Osteoblast (primary cell): ENCODE results near the gene SRP9. TPM values are rescaled to one million over a fixed set of nuclear protein-coding genes. Genes with fewer than 3 reads are reported as not detected.

Experiments
- DNase-seq: peaks from one replicate; pipeline ENCODE4 v3.0.0; 2011; ENCODE audit warnings: low spot score, mixed read lengths; ENCODE audit not compliant: insufficient read length; ENCODE audit errors: missing footprints
- H2AFZ ChIP-seq: 2 replicates; pipeline ENCODE4 v1.6.0; 2011; ENCODE audit warnings: mild to moderate bottlenecking, low read length
- H3K27ac ChIP-seq: 2 replicates; pipeline ENCODE4 v1.5.1; 2011; ENCODE audit warnings: mild to moderate bottlenecking, low read depth, low read length, moderate library complexity
- H3K27me3 ChIP-seq: 2 replicates; pipeline ENCODE4 v1.6.0; 2012; ENCODE audit warnings: mild to moderate bottlenecking, control low read depth, inconsistent platforms, low read length, moderate library complexity; ENCODE audit not compliant: insufficient read depth
- H3K36me3 ChIP-seq: 2 replicates; pipeline ENCODE4 v1.5.1; 2011; ENCODE audit warnings: mild to moderate bottlenecking, low read length, control low read depth, moderate library complexity; ENCODE audit not compliant: insufficient read depth
- H3K4me1 ChIP-seq: 2 replicates; pipeline ENCODE4 v1.5.1; 2011; ENCODE audit warnings: mild to moderate bottlenecking, low read length, control low read depth, moderate library complexity; ENCODE audit not compliant: insufficient read depth
- H3K4me2 ChIP-seq: 2 replicates; pipeline ENCODE4 v1.6.0; 2011; ENCODE audit warnings: mild to moderate bottlenecking, low read length; ENCODE audit not compliant: insufficient read depth
- H3K4me3 ChIP-seq: fragments of 200-600 bp; sonication (generic); 3 replicates; pipeline ENCODE4 v1.5.1; 2012; ENCODE audit warnings: mild to moderate bottlenecking, low read length, inconsistent platforms; ENCODE audit not compliant: insufficient read depth
- H3K79me2 ChIP-seq: 2 replicates; pipeline ENCODE4 v1.6.0; 2012; ENCODE audit warnings: mild to moderate bottlenecking, low read length, control low read depth, inconsistent platforms; ENCODE audit not compliant: insufficient read depth
- H3K9me3 ChIP-seq: 2 replicates; pipeline ENCODE4 v1.5.1; 2011; ENCODE audit warnings: low read depth, low read length, control low read depth
- H4K20me1 ChIP-seq: 2 replicates; pipeline ENCODE4 v1.6.0; 2012; ENCODE audit warnings: mild to moderate bottlenecking, low read length, control low read depth; ENCODE audit not compliant: insufficient read depth
- CTCF ChIP-seq: IDR thresholded peaks from 2 replicates; pipeline ENCODE4 v1.5.1; 2011; ENCODE audit warnings: mild to moderate bottlenecking, low read depth, low read length, moderate library complexity; ENCODE audit errors: extremely low read depth
- total RNA-seq: library from RNA; depleted of rRNA; stranded (reverse); fragments of >200 nt; gene quantifications from 2 replicates; pipeline ENCODE4 v1.2.3, GENCODE V29; 2012

The SRP9 gene
- total RNA-seq, 1 donor, result 178 TPM

- Histone ChIP-seq H3K4me1 (peaks cover 23% of the 10 kb centered on the region), H4K20me1 (no peaks in the 10 kb centered on the region), H2AFZ (no peak overlapping the region), H3K4me3 (no peak overlapping the region), H3K79me2 (peaks cover 16% of the 10 kb centered on the region), H3K36me3 (no peaks in the 10 kb centered on the region), H3K27me3 (no peaks in the 10 kb centered on the region), H3K9me3 (no peaks in the 10 kb centered on the region), H3K4me2 (no peak overlapping the region), H3K27ac (no peak overlapping the region)
- TF ChIP-seq CTCF, result no peak
- no peak for DNase-seq
Measured at GRCh38 chr1:225819346-225820192, 41.9 kb downstream of the SRP9 start.

GRCh38 chr1:225820522-225821120 is 43.0 kb downstream of the SRP9 start:
- no peaks in the 10 kb centered on the region for H4K20me1 ChIP-seq
- no peaks in the 10 kb centered on the region for H3K36me3 ChIP-seq
- no peaks in the 10 kb centered on the region for H3K9me3 ChIP-seq
- H3K27ac ChIP-seq, result no peak overlapping the region
- H3K4me3 ChIP-seq, result no peak overlapping the region
- H3K4me2 ChIP-seq, result no peak overlapping the region
- H3K79me2 ChIP-seq, result peaks cover 10% of the 10 kb centered on the region
- no peak for DNase-seq
- no peak for TF ChIP-seq CTCF
- peaks cover 29% of the 10 kb centered on the region for H3K4me1 ChIP-seq
- no peaks in the 10 kb centered on the region for H3K27me3 ChIP-seq
- no peak overlapping the region for H2AFZ ChIP-seq

GRCh38 chr1:225822655-225823403 is 45.2 kb downstream of the SRP9 start:
- Histone ChIP-seq H4K20me1 (no peaks in the 10 kb centered on the region), H3K27me3 (no peaks in the 10 kb centered on the region), H2AFZ (no peak overlapping the region), H3K4me3 (no peak overlapping the region), H3K4me2 (no peak overlapping the region), H3K79me2 (peaks cover 4% of the 10 kb centered on the region), H3K36me3 (no peaks in the 10 kb centered on the region), H3K27ac (no peak overlapping the region), H3K4me1 (peaks cover 17% of the 10 kb centered on the region), H3K9me3 (no peaks in the 10 kb centered on the region)
- peak; percentile 69 for DNase-seq
- TF ChIP-seq CTCF, result no peak

GRCh38 chr1:225823811-225824261 is 46.2 kb downstream of the SRP9 start:
- Histone ChIP-seq H3K79me2 (no peaks in the 10 kb centered on the region), H2AFZ (no peak overlapping the region), H3K27ac (no peak overlapping the region), H3K4me2 (no peak overlapping the region), H3K9me3 (no peaks in the 10 kb centered on the region), H3K4me3 (no peak overlapping the region), H3K36me3 (no peaks in the 10 kb centered on the region), H3K4me1 (peaks cover 11% of the 10 kb centered on the region), H3K27me3 (no peaks in the 10 kb centered on the region), H4K20me1 (no peaks in the 10 kb centered on the region)
- no peak for DNase-seq
- no peak for TF ChIP-seq CTCF
